Measurements from ENCODE around the gene GARIN5A.

Gene GARIN5A

DNA sequence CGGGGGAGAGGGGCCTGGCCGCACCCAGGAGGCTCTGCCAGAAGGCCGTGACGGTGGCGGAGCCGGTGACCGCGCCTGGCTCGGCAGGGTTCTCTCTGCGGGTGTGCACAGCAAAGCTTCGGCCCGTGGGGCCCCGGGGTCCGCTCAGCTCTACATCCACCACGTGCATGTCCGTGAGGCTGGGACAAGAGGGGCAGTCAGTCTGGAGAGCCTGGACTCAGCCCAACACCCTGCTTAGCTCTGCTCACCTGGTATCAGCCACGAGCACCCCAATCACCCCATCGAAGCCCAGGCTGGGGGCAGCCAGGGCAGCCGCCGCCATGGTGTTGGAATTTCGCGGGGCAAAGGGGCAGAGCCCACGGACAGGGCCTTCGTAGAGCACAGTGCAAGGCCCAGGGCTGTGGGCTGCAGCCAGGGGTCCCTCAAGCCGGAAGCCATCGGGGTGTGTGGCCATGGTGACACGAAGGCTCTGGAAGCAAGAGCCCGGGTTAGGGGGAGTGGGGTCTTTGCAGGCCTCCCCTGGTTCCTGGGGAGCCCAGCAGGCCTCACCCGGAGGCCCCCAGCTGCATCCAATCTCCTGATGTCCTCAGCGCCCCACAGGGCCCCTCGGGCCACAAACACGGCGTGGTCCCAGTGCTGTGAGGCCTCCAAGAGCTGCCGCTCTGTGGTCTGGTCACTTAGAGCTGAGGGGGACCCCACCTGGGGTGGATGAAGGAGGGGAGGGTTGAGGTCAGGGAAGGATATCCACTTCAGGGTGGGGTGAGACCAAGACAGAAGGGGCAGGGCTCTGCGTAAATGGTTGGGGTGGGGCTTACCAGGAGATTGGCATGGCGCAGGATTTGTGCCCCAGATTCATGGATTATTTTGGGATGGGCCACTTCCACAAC, 35.7 kb upstream of the GARIN5A start:
- peak overlapping the region; percentile 78 for H3K27ac ChIP-seq
- DNase-seq (ENCODE audit: low spot score): no peak
- POLR2A ChIA-PET (ENCODE audit: low non-redundant PET): no interaction called here
- CTCF ChIA-PET: no interaction called here
- TF ChIP-seq, protein P1, sequence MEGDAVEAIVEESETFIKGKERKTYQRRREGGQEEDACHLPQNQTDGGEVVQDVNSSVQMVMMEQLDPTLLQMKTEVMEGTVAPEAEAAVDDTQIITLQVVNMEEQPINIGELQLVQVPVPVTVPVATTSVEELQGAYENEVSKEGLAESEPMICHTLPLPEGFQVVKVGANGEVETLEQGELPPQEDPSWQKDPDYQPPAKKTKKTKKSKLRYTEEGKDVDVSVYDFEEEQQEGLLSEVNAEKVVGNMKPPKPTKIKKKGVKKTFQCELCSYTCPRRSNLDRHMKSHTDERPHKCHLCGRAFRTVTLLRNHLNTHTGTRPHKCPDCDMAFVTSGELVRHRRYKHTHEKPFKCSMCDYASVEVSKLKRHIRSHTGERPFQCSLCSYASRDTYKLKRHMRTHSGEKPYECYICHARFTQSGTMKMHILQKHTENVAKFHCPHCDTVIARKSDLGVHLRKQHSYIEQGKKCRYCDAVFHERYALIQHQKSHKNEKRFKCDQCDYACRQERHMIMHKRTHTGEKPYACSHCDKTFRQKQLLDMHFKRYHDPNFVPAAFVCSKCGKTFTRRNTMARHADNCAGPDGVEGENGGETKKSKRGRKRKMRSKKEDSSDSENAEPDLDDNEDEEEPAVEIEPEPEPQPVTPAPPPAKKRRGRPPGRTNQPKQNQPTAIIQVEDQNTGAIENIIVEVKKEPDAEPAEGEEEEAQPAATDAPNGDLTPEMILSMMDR (conservative IDR thresholded peaks at IDR 0.05; ENCODE audit: low read depth): no peak

DNA sequence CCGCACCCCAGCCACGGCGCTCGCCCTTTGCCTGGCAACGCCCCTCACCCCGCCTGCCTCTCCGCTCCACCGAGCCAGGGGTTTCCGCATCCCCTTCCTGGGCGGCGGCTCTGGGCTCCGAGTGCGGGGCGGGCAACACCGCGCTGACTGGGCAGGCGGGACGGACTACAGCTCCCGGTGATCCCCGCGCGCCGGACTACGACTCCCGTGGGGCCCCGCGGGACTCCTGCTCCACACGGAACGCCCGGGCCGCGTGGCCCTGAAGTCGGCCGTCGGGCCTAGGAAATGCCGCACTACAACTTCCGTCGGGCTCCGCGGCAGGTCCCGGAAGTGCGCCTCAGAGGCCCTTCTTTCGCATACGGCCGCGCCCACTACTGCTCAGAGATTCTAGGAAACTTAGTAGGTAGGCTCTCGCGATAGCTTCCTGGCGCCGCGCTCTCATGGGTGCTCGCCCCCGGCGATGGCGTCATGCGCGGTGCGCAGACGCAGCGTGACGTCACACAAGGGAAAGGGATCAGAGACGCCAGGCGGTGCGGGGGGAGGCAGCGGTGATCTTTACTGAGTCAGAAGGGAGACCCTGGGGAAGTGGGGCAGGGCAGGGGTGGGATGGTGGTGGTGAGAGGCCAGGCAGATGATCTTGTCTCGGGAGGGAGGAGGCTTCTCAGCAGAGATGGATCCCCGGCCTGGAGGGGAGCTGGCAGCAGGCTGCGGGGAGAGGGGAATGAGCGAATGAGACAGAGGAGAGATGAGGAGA, 34.6 kb upstream of the GARIN5A start, which contains the start of gene JOSD2:
JOSD2 (minus strand) TSS at position 123 of the 754 bp plus-strand sequence. CDS start 760 bp downstream, outside the sequence.
- CTCF ChIA-PET: no interaction called here
- peak within 1 kb of the TSS; percentile 78 for H3K27ac ChIP-seq
- POLR2A ChIA-PET (ENCODE audit: low non-redundant PET): interaction anchor here (0.8 kb wide), 1 partner anchor 9 kb away, joined by 4 read pairs; no protein-coding TSS in a partner anchor
- peak; percentile 96 for DNase-seq (ENCODE audit: low spot score)
- TF ChIP-seq, protein P1 (conservative IDR thresholded peaks at IDR 0.05; ENCODE audit: low read depth): no peak

DNA sequence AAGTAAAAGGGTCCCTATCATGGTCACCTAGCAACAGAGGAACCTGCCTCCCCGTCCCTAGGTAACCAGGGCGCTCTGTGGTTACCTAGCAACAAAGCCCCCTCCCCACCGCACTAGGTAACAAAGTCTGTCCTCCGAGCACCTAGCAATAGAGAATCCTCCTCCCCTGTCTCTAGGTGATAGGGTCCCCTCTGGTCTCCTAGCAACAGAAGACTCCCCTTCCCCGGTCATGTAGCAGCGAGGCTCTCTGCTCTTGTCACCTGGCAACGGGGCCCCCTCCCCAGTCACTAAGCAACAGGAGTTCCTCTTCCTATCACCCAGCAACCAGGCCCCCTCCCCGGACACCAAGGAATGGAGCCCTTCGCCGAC, 34.0 kb upstream of the GARIN5A start:
- no peak for DNase-seq (ENCODE audit: low spot score)
- peak overlapping the region; percentile 78 for H3K27ac ChIP-seq
- POLR2A ChIA-PET (ENCODE audit: low non-redundant PET): interaction anchor here (0.8 kb wide), 1 partner anchor 9 kb away, joined by 4 read pairs; no protein-coding TSS in a partner anchor
- CTCF ChIA-PET: no interaction called here
- TF ChIP-seq, protein P1 (conservative IDR thresholded peaks at IDR 0.05; ENCODE audit: low read depth): no peak

DNA sequence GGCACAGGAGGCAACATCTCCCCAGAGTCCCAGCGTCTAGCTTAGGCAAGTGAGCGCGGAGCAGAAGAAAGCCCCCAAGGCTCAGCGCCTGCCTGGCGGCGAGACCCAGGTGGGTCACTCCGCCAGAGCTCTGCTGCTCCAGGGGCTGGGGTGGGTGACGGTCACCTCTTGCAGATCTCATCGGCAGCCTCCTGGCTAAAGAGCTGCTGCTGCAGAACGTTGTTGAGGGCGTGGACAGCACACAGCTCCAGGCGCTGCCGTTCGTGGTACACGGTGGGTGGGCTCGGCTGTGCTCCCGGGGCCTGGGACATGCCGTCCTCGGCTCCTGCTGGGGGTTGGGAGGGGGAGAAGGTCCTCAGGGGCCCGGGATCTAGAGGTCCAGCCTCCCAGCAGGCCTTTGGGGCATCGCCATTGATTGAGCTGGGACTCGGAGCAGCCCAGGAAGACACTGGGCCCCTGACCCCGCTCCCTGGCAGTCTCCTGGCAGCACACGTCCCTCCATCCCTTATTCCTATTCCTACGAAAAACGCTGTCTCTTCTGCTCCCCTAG, 33.5 kb upstream of the GARIN5A start:
- peak overlapping the region; percentile 78 for H3K27ac ChIP-seq
- ChIA-PET POLR2A (ENCODE audit: low non-redundant PET) (no interaction called here), CTCF (interaction anchor here (0.6 kb wide), 1 partner anchor 50 kb away, joined by 3 read pairs; no protein-coding TSS in a partner anchor)
- no peak for DNase-seq (ENCODE audit: low spot score)
- TF ChIP-seq, protein P1 (conservative IDR thresholded peaks at IDR 0.05; ENCODE audit: low read depth): no peak

DNA sequence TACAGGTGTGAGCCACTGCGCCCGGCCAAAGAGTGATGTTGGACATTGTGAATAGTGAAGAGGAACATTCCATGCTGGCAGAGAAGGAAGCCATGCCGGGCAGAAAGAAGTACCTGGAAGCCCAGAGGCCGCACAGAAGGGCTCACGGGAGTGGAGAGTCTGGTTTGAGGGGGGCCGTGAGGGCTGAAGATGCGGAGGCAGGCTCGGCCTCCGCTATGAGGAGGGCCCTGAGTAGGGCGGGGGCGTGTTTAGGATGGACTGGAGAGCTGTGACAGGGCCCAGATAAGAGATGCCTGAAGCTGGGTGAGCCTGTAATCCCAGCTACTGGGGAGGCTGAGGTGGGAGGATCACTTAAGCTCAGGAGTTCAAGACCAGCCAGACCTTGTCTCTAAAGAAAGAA, 32.7 kb upstream of the GARIN5A start:
- CTCF ChIA-PET: no interaction called here
- TF ChIP-seq, protein P1 (conservative IDR thresholded peaks at IDR 0.05; ENCODE audit: low read depth): no peak
- peak overlapping the region; percentile 29 for H3K27ac ChIP-seq
- POLR2A ChIA-PET (ENCODE audit: low non-redundant PET): no interaction called here
- no peak for DNase-seq (ENCODE audit: low spot score)

DNA sequence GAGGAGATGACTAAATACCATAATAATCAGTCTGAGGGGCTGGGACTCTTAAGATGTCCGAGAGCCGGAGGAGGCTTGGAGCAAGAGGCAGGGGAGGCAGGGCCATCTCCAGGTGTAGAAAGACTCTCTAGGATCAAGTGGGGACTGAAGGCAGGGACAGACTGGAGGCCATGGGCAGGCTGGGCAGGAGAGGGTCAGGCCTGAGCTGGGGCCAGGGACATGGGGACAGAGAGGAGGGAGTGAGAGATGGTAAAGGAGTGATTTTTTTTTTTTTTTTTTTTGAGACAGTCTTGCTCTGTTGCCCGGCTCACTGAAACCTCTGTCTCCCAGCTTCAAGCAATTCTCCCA, 32.2 kb upstream of the GARIN5A start:
- H3K27ac ChIP-seq: peak overlapping the region; percentile 29
- DNase-seq (ENCODE audit: low spot score): no peak
- ChIA-PET CTCF (no interaction called here), POLR2A (ENCODE audit: low non-redundant PET) (no interaction called here)
- TF ChIP-seq, protein P1 (conservative IDR thresholded peaks at IDR 0.05; ENCODE audit: low read depth): no peak
